ENCODE data around the gene PCNT.

PCNT gene

DNA sequence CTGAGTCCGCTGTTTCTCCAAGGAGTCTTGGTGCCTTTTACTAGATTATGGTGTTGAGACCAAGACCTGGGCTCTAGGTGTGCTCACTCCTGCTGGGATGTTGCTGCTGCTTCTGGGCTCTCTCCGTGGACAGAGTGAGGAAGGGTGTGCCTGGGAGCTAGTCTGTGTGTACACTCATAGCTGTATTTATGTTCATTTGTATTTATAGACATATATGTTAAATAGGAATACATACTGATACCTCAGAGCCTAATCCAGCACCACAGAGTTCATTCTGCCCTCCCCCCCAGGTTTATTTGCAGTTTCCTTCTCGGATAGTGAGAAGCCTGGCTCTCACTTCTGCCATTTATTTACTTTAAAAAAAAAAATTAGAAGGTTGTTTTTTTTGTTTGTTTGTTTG, 12.6 kb downstream of the PCNT start:
- no peak for DNase-seq

DNA sequence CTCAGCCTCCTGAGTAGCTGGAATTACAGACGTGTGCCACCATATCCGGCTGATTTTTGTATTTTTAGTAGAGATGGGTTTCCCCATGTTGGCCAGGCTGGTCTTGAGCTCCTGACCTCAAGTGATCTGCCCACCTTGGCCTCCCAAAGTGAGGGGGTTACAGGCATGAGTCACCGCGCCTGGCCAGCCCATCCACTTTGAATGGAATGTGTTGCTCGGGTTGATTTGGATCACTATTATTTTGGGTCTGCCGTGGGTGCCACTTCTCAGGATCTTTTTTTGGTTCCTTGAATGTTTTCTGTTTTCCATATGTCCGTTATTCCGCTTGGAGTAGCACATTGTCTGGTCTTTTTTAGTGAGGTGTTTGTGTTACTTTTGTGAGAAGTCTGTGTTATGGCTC, 17.0 kb downstream of the PCNT start:
- no peak for DNase-seq

DNA sequence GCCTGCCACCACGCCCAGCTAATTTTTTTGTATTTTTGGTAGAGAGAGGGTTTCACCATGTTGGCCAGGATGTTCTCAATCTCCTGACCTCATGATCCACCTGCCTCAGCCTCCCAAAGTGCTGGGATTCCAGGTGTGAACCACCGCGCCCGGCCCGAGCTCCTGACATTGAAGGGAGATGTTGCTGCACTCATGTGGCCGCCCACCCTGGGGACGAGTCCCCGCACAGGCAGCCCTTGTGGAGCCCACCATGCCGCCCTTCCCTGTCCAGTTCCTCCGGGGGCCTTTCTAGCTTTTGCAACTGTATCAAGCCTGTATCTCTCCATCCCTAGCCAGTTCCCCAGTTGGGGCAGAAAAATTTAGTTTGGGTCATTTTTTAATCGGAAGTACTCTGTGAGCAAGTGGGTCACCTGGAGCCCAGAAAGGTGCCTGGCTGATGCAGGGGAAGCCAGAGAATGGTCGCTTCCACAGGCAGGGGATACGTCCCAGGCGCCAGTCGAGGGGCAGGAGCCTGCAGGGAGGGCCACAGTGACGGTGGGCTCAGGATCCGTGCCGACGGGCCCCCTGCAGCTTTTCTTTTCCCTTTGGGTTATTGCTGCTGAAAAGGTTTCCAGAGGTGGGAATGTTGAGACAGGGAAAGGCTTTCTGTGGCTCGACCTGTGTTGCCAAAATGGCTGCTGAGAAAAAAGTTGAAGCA, 20.4 kb downstream of the PCNT start:
- DNase-seq: no peak

DNA sequence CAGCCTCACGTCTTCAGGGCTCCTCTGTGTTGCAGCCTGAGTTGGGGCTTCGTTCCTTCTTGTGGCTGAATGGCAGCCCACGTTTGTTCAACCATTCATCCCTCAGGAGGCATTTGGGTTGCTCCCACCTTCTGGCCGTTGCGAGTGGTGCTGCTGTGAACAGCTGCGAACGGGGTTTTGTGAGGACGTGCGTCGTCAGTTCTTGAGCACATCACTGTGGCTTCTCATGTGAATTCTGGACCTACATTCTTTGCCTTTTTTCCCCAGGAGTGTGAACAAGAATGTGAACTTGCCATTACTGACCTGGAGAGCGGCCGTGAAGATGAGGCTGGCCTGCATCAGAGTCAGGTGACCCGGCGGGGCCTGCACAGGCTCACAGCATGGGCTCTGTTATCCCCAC, 21.9 kb downstream of the PCNT start:
- no peak for DNase-seq

DNA sequence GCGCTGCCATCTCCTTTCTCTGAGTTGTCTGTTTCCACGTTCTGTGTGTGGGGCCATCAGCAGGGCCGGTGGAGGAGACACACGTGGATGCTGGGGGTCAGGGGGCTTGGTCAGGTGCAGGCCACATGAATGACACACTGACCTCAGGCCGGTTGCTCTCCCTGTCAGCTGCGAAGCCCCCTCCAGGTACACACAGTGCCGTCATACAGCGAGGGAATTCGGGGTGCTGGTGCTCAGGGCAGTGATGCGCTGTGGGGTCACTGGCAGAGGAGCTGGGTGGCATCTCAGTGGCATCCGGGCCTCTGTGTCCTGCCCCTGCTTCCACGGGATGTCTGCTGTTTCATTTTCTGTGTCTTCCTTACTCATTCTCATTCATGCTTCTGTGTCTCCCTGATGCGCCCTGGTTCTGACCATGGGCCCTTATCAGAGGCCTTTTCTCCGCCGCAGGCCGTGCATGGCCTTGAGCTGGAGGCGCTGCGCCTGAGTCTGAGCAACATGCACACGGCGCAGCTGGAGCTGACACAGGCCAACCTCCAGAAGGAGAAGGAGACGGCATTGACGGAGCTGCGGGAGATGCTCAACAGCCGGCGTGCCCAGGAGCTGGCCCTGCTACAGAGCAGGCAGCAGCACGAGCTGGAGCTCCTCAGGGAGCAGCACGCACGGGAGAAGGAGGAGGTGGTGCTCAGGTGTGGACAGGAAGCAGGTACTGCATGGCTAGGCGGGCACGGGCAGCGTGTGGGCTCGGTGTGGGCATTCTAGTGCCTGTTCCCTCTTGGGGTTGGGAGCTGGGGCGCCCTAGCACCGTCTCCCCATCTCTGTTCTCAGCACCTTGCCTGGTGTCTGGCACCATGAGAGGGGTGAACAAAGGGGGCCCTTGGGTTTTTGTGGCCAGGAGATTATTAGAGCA, 22.6 kb downstream of the PCNT start:
- no peak for DNase-seq

DNA sequence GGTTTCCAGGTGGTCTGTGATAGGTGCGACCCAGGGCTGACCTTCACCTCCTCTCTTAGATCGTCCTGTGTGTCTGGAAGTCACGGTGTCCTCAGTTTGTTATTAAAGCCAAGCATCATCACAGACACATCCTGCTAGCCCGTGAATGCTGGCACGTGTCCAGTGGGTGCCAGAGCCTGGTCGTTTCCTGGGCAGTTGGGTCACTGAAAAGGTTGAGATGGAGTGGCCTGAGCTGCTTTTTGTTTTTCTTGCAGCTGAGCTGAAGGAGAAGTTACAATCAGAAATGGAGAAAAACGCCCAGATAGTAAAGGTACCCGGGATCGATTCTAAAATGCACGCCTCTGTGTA, 23.2 kb downstream of the PCNT start:
- DNase-seq: no peak

DNA sequence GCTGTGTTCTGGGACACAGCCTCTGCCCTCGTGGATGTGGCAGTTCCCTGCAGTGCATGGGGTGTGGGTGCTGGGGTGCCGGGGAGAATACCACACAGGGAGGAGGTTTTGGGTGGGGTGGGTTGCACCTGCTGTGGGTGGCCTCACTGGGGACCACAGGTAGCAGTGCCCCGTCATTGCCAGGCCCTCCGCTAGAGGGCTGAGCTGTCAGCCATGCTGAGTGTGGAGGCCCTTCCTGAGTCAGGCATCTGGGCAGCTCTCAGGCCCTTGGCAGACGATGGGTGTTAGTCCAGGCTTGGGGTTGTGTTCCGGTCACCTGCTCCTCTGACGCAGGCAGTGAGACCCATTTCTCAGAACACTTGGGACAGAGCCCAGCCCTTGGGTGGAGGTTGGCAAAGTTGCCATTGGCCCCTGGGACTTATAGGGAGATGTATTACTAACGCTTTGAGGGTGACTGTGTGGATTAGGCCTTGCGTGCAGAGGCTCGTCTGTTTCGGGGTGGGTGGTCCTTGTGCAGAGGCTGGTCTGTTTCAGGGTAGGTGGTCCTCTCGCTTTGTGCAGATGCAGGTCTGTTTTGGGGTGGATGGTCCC, 23.9 kb downstream of the PCNT start:
- DNase-seq: no peak

DNA sequence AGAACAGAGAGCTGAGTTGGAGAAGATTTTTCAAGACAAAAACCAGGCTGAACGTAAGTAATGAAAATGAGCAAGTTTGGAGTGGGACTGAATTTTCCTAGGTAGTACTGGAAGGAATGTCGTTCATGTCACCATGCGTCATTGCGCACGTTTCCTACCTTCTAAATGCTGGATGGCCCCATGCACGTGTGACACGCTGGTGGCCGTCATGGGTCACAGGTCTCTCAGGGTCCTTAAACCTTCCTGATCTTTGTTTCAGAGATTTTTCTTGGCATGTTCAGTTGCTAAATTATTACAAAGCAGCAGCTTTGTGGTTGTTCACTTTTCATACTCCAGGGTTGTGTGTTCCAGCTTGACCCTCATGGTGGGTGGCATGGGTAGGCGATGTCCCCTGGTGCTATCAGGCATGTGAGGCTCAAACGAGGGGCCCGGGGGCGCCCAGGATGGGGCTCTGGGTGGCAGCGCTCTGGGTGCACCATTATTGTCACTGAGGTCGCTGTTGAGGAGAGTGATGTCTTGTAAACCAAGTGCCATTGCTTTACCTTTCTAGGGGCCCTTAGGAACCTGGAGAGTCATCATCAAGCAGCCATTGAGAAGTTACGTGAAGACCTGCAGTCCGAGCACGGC, 25.3 kb downstream of the PCNT start:
- DNase-seq: no peak

DNA sequence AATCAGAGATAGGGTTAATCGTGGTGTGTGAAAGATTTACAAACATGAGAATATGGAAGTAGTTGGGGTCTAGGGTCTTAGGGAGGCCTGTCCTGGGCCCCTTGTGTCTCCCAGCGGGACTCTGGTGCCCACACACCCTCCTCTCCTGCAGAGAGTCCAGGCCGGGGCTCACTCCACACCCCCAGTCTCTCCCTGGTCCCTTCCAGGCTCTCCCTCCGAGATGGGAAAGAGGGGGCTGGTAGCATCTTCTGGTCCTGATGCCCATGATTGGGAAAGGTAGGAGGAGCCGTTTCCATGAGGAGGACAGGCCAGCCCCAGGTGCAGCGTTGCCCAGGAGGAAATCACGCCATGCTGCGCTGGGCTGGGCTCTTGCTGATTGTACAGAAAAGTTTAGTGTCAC, 26.6 kb downstream of the PCNT start:
- DNase-seq: no peak

DNA sequence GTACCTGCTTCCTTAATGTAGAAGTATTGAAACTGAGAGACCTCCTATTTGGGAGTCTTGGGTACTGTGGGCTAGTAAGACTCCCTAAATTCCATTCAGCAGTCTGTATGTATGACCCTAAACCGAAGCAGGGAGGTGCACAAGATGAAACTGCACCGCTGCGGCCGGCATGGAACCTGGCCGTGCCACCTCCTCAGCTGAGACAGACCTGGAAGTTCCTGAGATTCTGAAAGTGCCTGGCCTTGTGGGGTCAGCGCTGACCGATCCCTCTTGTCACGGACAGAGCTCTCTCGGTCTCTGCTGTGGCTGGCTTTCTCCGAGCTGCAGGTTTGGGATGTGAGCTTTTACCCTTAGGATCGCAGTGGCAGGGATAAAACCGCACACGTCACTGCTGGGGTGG, 27.0 kb downstream of the PCNT start:
- no peak for DNase-seq

DNA sequence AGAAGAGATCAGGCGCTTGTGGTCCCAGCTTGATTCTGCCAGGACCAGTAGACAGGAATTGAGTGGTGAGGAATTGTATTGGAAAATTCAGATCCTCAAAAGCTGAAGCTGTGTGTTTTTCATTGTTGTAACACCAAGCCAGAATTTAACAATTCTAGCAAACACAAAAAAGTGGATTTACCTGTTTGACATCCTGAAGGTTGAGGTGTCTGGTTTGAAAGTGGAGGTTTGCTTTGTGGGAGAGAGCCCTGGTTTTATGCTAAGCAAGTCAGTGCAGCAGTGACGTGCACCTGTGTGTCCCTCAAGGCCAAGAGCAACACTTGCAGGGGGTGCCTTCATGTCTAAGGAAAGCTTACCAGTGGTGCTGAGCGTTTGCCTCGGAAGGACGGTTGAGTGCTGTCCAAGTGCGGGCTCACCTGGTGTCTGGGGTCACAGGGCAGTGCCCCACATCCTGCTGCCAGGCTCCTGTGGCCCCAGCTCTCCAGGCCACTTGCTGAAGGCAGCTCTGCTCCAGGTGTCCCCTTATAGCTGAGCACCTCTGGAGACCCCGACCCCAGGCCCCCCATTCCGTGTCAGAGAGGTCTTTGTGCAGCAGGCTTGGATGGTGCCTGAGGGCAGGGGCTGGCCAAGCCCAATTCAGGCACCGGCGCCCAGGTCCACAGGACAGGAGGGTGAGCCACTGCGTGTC, 27.7 kb downstream of the PCNT start:
- no peak for DNase-seq

DNA sequence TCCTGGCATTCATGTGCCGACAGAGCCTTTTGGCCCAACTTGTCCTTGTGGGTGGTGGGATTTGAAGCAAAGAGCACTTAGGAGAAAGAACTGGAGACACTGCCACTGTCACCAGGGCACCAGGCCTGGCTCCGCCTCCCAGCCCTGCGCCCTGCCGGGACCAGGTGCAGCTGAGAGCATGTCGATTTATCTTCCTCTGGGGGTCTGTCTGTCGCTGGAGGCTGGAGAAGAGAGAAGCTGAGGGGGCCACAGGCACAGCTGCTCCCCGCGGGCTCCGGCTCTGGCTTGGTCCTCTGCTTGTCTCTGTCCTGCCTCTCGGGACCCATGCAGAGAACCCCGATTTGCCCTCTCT, 28.2 kb downstream of the PCNT start:
- DNase-seq: no peak

DNA sequence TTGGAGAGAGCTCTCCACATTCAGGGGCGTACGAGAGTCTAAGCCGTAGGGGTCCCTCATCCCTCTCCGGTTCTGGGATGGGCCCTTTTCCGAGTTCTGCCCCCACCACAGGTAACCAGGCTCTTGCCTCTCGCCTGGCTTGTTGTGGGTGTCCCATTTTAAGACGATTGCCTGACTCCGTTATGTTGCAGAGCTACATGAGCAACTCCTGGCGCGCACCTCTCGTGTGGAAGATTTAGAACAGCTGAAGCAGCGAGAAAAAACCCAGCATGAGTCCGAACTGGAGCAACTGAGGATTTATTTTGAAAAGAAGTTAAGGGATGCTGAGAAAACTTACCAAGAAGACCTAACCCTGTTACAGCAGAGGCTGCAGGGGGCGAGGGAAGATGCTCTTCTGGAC, 29.0 kb downstream of the PCNT start:
- DNase-seq: no peak

DNA sequence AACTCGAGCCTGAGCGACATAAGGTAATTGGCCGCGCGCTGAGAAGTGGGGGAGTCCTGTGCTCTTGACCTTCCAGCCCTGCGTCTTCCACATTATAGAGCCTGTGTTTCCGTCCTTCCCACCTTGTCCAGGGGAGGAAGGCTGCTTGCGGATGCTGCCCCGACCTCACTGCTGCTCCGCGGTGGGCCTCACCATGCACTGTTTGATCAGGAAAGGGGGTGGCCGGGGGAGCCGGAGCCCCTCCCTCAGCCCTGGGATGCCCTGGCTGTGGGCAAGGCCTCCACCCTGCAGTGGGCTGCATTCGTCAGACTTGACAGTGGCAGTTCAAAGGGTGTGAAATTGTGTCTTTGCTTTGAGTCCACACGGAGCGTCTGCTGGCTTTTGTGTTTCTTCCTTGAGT, 30.1 kb downstream of the PCNT start:
- no peak for DNase-seq

DNA sequence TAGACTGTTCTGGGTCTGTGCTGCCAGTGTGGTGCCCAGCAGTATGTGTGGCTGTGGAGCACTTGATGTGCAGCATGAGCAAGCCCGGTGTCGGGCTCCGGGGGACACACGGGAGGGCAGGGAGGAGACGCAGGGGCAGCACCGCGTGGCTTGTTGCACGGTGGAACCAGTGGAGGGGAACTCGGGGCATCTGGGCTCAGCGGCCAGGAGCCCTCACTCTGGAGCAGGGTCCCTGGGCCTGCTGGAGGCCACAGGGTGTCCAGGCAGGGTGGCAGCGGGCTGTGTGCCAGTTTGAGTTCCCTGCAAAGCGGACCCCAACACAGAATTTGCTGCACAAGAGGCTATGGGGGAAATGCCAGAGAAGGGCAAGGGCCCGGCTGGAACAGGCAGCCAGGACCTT, 30.6 kb downstream of the PCNT start:
- DNase-seq: no peak

DNA sequence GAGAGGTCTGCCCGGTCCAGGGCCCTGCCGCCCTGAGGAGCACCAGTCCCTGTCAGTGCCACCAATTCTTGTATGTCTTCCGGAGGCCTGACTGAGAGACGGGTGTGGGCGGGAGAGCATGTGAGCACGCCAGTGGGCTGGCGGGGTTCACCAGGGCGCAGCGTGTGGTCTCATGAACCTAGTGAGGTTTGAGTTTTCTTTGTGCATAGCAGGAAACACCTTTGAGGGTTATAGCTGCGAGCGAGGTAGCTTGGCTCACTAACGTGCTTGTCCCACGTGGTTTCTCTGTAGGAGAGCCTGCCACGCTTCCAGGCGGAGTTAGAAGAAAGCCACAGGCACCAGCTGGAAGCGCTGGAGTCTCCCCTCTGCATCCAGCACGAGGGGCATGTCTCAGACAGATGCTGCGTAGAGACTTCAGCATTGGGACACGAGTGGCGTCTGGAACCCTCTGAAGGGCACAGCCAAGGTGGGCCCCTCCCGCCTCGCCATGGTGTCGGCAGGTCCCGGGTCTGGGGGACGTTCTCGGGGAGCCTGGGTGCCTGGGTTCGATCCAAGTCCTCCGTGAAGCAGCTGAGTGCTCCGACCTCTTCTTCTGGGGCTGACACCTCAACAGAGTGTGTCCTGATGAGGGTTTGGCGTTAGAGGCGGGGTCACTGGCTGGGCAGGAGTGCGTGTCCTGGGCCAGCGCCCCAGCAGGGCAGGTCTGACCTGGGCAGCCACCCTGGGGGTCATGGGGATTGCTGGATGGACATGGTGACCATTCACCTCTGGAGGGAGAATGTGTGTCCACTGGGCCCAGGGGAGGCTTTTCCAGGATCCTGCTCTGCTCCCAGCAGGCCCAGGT, 31.4 kb downstream of the PCNT start:
- no peak for DNase-seq

DNA sequence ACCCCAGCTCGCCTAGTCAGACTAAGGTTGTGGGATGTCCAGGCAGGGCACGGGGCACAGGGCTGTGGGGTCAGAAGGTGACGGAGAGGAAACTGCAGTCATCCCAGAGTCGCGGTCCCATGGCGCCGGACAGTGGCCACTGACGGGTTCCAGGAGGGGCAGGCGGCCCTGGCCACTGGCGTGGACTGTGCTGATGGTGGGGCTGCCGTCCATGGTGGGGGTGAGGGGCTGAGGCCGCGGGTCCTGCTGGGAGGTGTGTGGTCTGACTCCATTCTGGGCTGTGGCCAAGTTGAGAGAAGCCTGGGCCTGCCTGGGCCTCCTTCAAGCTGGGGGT, 32.0 kb downstream of the PCNT start:
- DNase-seq: no peak

DNA sequence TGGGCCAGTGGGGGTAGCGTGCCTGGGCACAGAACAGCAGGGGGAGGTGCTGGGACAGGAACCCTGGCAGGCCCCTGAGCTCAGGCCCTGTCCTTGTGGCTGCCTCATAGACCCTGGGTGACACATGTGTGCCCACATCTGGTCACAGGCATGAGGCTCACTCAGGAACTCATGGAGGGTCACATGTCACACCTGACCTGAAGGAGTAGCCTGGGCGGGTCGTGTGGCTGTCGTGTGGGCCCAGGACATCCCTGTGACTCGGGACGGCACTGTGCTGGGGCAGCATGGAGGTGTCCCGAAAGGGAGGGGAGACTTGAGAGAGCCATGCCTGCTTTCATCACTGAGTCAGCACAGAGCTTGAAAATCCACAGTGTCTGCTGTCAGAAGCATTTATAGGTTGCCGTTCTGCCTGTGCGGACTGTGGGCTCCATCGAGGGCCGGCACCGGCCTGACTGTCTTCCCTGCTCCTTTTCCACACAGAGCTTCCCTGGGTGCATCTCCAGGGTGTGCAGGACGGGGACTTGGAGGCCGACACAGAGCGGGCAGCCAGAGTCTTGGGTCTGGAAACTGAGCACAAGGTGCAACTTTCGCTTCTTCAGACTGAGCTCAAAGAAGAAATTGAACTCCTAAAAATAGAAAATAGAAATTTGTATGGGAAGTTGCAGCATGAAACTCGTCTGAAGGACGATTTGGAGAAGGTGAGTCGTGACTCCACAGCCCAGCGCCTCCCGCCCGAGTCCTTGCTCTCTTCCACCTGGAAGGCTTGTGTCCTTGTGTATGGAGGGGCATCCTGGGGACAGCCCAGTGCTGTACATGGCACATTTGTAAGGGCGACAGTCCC, 32.8 kb downstream of the PCNT start:
- no peak for DNase-seq

DNA sequence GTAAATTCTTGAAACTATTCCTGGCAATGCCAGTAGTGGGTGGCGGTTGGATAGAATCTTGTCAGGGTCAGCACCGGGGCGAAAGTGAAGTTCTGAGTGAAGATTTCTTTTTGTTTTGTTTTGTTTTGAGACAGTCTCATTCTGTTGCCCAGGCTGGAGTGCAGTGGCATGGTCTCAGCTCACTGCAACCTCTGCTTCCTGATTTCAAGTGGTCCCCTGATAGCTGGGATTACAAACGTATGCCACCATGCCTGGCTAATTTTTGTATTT, 33.3 kb downstream of the PCNT start:
- DNase-seq: no peak

DNA sequence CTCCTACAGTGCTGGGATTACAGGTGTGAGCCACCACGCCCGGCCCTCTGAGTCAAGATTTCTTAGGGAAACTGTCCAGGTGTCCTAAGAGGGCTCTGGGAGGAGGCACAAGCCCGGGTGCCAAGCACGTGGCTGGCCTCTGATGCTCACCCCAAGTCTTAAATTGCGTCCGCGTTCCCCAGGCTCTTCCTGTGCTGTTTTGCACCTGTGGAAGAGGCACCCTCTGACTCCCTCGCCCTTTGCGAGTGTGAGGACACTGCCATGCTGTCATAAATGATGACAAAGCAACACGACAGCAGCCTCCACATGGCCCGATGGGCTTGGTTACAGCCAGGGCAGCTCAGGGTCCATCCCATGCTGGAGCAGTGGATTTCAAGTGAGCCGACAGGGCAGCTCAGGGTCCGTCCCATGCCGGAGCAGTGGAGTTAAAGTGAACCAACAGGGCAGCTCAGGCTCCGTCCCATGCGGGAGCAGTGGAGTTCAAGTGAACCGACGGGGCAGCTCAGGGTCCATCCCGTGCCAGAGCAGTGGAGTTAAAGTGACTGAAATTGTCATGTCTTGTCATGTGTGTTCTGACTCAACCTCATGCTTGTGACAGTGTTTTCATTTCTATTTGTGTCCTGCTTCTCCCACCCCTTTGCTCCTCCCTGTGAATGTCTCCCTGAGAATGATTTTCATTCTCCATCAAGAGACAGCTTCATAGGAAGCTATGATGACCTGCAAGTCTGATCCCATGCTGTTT, 33.9 kb downstream of the PCNT start:
- DNase-seq: no peak

DNA sequence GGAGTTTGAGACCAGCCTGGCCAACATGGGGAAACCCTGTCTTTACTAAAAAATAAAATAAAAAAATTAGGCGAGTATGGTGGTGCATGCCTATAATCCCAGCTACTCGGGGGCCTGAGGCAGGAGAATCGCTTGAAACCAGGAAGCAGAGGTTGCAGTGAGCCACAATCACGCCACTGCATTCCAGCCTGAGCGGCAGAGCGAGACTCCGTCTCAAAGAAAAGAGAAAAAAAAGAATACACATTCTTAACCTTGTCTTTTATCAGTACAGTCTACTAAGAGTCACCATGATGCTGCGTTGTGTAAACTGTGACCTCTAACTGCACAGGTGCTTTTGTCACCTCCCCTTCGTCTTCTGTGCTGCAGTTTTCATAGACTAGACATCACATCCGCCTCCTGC, 37.2 kb downstream of the PCNT start:
- no peak for DNase-seq

Data from DMS79 (cell line).